ENCODE data around the gene PADI1.

DNA sequence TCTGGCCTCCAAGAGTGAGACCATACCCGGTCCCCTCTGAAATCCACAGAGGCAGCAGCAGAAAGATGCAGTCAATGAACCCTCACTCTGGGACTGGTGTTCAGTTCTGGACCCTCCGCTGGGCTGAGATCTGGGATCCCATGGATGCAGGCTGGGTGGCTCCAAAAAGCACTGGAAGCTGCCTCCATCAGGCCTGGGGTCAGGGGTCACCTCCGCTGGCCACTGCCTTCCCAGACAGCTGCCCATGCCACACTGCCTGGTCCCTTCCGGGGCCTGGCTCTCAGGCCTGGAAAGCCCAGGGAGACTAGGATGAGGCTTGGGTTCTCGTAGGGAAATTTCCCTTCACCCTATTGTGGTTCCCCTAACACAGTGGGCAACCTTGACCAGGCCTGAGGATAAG lies 81.7 kb downstream of the PADI1 start:
- TF ChIP-seq, protein P1, sequence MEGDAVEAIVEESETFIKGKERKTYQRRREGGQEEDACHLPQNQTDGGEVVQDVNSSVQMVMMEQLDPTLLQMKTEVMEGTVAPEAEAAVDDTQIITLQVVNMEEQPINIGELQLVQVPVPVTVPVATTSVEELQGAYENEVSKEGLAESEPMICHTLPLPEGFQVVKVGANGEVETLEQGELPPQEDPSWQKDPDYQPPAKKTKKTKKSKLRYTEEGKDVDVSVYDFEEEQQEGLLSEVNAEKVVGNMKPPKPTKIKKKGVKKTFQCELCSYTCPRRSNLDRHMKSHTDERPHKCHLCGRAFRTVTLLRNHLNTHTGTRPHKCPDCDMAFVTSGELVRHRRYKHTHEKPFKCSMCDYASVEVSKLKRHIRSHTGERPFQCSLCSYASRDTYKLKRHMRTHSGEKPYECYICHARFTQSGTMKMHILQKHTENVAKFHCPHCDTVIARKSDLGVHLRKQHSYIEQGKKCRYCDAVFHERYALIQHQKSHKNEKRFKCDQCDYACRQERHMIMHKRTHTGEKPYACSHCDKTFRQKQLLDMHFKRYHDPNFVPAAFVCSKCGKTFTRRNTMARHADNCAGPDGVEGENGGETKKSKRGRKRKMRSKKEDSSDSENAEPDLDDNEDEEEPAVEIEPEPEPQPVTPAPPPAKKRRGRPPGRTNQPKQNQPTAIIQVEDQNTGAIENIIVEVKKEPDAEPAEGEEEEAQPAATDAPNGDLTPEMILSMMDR (IDR thresholded peaks at IDR 0.05): no peak
- no peak for TF ChIP-seq EP300 (IDR thresholded peaks at IDR 0.05)
